ENCODE results near the gene UTS2R. TPM values are rescaled to one million over a fixed set of nuclear protein-coding genes. Genes with fewer than 3 reads are reported as not detected.

Gene UTS2R
- polyA plus RNA-seq, 1 donor (not counting 4 experiments of a cell fraction or from before 2014, with no cell fraction given): not detected

DNA sequence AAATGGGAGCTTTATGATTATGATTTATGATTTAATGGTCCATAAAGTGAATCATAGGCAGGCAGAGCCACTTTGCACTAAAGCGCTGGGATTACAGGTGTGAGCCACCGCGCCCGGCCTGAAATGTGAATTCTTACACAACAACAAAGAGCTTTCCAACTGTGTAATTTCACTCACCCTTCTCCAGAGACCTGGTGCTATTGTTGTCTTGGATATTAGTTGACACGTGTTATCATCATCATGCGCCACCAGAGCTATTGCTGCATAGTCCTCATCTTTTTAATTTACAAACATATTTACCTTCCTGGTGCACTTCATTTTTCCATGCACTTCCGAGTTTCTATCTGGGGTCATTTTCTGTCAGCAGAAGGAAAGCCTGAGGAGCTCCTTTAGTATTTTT lies 4.8 kb upstream of the UTS2R start:
- dilution Hi-C loops (cut with MboI; ENCODE audit: extremely low pct_ligation_motif_present, low sequenced_read_pairs): no loop called here
- no peaks in the 10 kb centered on the region for H3K79me2 ChIP-seq (ENCODE audit: control insufficient read depth, insufficient read depth, low read length)
- no peak overlapping the region for H3K27ac ChIP-seq (ENCODE audit: control insufficient read depth, insufficient read depth, low read length)
- TF ChIP-seq, protein P1, sequence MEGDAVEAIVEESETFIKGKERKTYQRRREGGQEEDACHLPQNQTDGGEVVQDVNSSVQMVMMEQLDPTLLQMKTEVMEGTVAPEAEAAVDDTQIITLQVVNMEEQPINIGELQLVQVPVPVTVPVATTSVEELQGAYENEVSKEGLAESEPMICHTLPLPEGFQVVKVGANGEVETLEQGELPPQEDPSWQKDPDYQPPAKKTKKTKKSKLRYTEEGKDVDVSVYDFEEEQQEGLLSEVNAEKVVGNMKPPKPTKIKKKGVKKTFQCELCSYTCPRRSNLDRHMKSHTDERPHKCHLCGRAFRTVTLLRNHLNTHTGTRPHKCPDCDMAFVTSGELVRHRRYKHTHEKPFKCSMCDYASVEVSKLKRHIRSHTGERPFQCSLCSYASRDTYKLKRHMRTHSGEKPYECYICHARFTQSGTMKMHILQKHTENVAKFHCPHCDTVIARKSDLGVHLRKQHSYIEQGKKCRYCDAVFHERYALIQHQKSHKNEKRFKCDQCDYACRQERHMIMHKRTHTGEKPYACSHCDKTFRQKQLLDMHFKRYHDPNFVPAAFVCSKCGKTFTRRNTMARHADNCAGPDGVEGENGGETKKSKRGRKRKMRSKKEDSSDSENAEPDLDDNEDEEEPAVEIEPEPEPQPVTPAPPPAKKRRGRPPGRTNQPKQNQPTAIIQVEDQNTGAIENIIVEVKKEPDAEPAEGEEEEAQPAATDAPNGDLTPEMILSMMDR (optimal IDR thresholded peaks at IDR 0.05 in 1 of 3, IDR thresholded peaks at IDR 0.05 in 1 of 3, conservative IDR thresholded peaks at IDR 0.05 in 1 of 3; ENCODE audit: extremely low read depth in 1 of 3, insufficient read depth in 2 of 3, low read length in 3 of 3): no peak
- TF ChIP-seq EZH2 (IDR thresholded peaks at IDR 0.05; ENCODE audit: low read length): no peak
- H3K9me1 ChIP-seq (ENCODE audit: control insufficient read depth, extremely low read depth, insufficient read depth, low read length): no peaks in the 10 kb centered on the region
- no peak for DNase-seq (ENCODE audit: low read depth, low spot score)
- FAIRE-seq: no peak
- H3K9me3 ChIP-seq (ENCODE audit: control insufficient read depth, low read depth, low read length): no peaks in the 10 kb centered on the region
- H3K36me3 ChIP-seq (ENCODE audit: control insufficient read depth in 2 of 2, extremely low read depth in 1 of 2, insufficient read depth in 2 of 2, low read length in 2 of 2): no peaks in the 10 kb centered on the region
- no peak overlapping the region for H2AFZ ChIP-seq (ENCODE audit: control insufficient read depth, low read length)
- H4K20me1 ChIP-seq (ENCODE audit: control insufficient read depth, extremely low read depth, insufficient read depth, low read length): no peaks in the 10 kb centered on the region
- H3K4me3 ChIP-seq (ENCODE audit: control insufficient read depth in 2 of 3, extremely low read depth in 1 of 3, insufficient read depth in 2 of 3, low read depth in 1 of 3, low read length in 3 of 3): no peak overlapping the region
- no peak overlapping the region for H3K9ac ChIP-seq (ENCODE audit: control insufficient read depth, extremely low read depth, insufficient read depth, low read length)
- H3K4me1 ChIP-seq (ENCODE audit: control insufficient read depth, extremely low read depth, insufficient read depth, low read length): peaks cover 3% of the 10 kb centered on the region
- no peak overlapping the region for H3K4me2 ChIP-seq (ENCODE audit: control insufficient read depth, extremely low read depth, insufficient read depth, low read depth, low read length)
- peaks cover 27% of the 10 kb centered on the region for H3K27me3 ChIP-seq (ENCODE audit: control insufficient read depth, extremely low read depth, insufficient read depth, low read length)

DNA sequence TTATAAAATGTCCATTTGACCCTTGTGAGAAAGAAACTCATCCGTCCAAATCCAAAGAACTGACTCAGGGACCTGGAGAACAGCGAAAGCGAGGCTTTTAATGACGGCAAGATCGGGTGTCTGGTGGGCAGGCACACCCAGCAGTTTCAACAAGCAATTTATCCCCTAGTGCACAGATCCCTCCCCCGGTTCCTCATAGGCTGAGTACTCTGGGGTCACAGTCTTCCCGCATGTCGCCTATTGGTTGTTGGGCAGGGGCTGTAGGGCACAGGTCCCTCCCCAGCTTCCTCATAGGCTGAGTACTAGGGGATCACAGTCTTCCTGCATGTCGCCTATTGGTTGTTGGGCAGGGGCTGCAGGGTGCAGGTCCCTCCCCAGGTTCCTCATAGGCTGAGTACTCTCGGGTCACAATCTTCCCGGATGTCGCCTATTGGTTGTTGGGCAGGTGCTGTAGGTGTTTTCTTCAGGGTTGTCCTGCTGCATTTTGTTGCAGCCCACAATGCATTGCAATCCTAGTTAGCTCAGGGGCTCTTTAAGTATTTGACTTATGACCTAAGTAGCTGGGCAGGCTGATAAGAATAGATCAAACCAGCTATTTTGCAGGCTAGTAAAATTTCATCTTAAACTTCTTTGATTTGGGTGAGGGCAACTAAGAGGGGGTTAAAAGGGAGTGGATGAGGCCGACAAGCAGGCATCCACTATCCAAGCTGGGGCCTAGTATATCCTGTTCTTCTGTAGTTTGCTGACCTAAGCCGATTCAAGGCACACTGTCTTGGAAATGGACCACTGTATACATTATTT lies 3.6 kb upstream of the UTS2R start:
- Histone ChIP-seq H3K36me3 (ENCODE audit: control insufficient read depth in 2 of 2, extremely low read depth in 1 of 2, insufficient read depth in 2 of 2, low read length in 2 of 2) (no peaks in the 10 kb centered on the region), H3K9me1 (ENCODE audit: control insufficient read depth, extremely low read depth, insufficient read depth, low read length) (no peaks in the 10 kb centered on the region), H3K4me1 (ENCODE audit: control insufficient read depth, extremely low read depth, insufficient read depth, low read length) (peaks cover 3% of the 10 kb centered on the region), H2AFZ (ENCODE audit: control insufficient read depth, low read length) (no peak overlapping the region), H4K20me1 (ENCODE audit: control insufficient read depth, extremely low read depth, insufficient read depth, low read length) (no peaks in the 10 kb centered on the region), H3K4me3 (ENCODE audit: control insufficient read depth in 2 of 3, extremely low read depth in 1 of 3, insufficient read depth in 2 of 3, low read depth in 1 of 3, low read length in 3 of 3) (no peak overlapping the region), H3K79me2 (ENCODE audit: control insufficient read depth, insufficient read depth, low read length) (no peaks in the 10 kb centered on the region), H3K9me3 (ENCODE audit: control insufficient read depth, low read depth, low read length) (no peaks in the 10 kb centered on the region), H3K9ac (ENCODE audit: control insufficient read depth, extremely low read depth, insufficient read depth, low read length) (no peak overlapping the region), H3K27me3 (ENCODE audit: control insufficient read depth, extremely low read depth, insufficient read depth, low read length) (peaks cover 36% of the 10 kb centered on the region), H3K27ac (ENCODE audit: control insufficient read depth, insufficient read depth, low read length) (no peak overlapping the region), H3K4me2 (ENCODE audit: control insufficient read depth, extremely low read depth, insufficient read depth, low read depth, low read length) (no peak overlapping the region)
- dilution Hi-C loops (cut with MboI; ENCODE audit: extremely low pct_ligation_motif_present, low sequenced_read_pairs): no loop called here
- no peak for DNase-seq (ENCODE audit: low read depth, low spot score)
- TF ChIP-seq EZH2 (IDR thresholded peaks at IDR 0.05; ENCODE audit: low read length): no peak
- TF ChIP-seq, protein P1 (optimal IDR thresholded peaks at IDR 0.05 in 1 of 3, IDR thresholded peaks at IDR 0.05 in 1 of 3, conservative IDR thresholded peaks at IDR 0.05 in 1 of 3; ENCODE audit: extremely low read depth in 1 of 3, insufficient read depth in 2 of 3, low read length in 3 of 3): no peak
- no peak for FAIRE-seq
